Endothelial cell of umbilical vein (primary cell): ENCODE data around the gene CEP152. TPM values are rescaled to one million over a fixed set of nuclear protein-coding genes. Genes with fewer than 3 reads are reported as not detected.

Experiments used
- BruUV-seq: library from RNA; stranded (reverse); fragments of 400-500 nt; replicated peaks from 2 replicates; lab custom pipeline; 2021; lab: Mats Ljungman, UMichigan
- CTCF ChIA-PET: fragments of 300-600, 350-600 bp; sonication (Branson Sonifier 250); formaldehyde crosslinking; loops from one replicate; lab custom pipeline; 2021; ENCODE audit warnings: antibody characterized with exemption, inconsistent platforms; lab: Charles Lee
- POLR2A ChIA-PET: fragments of 300-600, 350-600 bp; sonication (Branson Sonifier 250); formaldehyde crosslinking; loops from one replicate; lab custom pipeline; 2021; ENCODE audit warnings: antibody characterized with exemption, inconsistent platforms; lab: Charles Lee
- DNase-seq: peaks from one replicate; pipeline ENCODE4 v3.0.0-alpha.2; 2011; ENCODE audit warnings: low read depth, low spot score
- FAIRE-seq: peaks from 2 replicates; lab custom pipeline; 2011; peaks lifted over from hg19 to GRCh38; lab: Jason Lieb, UNC
- H2AFZ ChIP-seq: 2 replicates; pipeline ENCODE4 v1.6.0; 2012; ENCODE audit warnings: low read depth, low read length, control low read depth, inconsistent platforms
- H3K27ac ChIP-seq: 2 replicates; pipeline ENCODE4 v1.5.1; 2011; ENCODE audit warnings: low read depth, mild to moderate bottlenecking, control low read depth, low read length, moderate library complexity; ENCODE audit not compliant: insufficient read depth
- H3K27me3 ChIP-seq, 2 experiments: 2 replicates each; pipeline versions ENCODE4 v1.6.0 to v1.6.1; 2011; ENCODE audit warnings: low read length in 2 of 2, mixed read lengths in 1 of 2; ENCODE audit not compliant: control insufficient read depth in 2 of 2, insufficient read depth in 2 of 2
- H3K36me3 ChIP-seq, 2 experiments: 2 replicates in 1 of 2; 3 replicates in 1 of 2; pipeline ENCODE4 v1.5.1; 2011; ENCODE audit warnings: low read length in 2 of 2, mild to moderate bottlenecking in 1 of 2, moderate library complexity in 1 of 2; ENCODE audit not compliant: control insufficient read depth in 2 of 2, insufficient read depth in 2 of 2; ENCODE audit errors: extremely low read depth in 1 of 2
- H3K4me1 ChIP-seq: 3 replicates; pipeline ENCODE4 v1.5.1; 2011; ENCODE audit warnings: mild to moderate bottlenecking, low read length; ENCODE audit not compliant: control insufficient read depth, insufficient read depth; ENCODE audit errors: extremely low read depth
- H3K4me2 ChIP-seq: 2 replicates; pipeline ENCODE4 v1.6.1; 2011; ENCODE audit warnings: low read length, control low read depth, mixed read lengths; ENCODE audit not compliant: insufficient read depth
- H3K4me3 ChIP-seq, 3 experiments: fragments of 200-600 bp in 1 of 3; sonication (generic), shearing (Covaris generic) in 1 of 3; replicated peaks in 1 of 3; 2 replicates each; pipeline ENCODE4 v1.5.1; 2011 to 2016; ENCODE audit warnings: control low read depth in 3 of 3, low read length in 3 of 3, mild to moderate bottlenecking in 2 of 3, inconsistent platforms in 1 of 3, low read depth in 1 of 3, moderate library complexity in 1 of 3; ENCODE audit not compliant: insufficient read depth in 1 of 3
- H3K79me2 ChIP-seq: 2 replicates; pipeline ENCODE4 v1.6.0; 2012; ENCODE audit warnings: low read length, inconsistent platforms; ENCODE audit not compliant: control insufficient read depth, insufficient read depth
- H3K9ac ChIP-seq: replicated peaks from 2 replicates; pipeline ENCODE3; 2011; ENCODE audit warnings: low read length, control low read depth; ENCODE audit not compliant: insufficient read depth; ENCODE audit errors: extremely low read depth
- H3K9me1 ChIP-seq: replicated peaks from 3 replicates; pipeline ENCODE4 v1.6.0; 2011; ENCODE audit warnings: mild to moderate bottlenecking, low read length; ENCODE audit not compliant: control insufficient read depth, insufficient read depth; ENCODE audit errors: extremely low read depth
- H3K9me3 ChIP-seq: replicated peaks from 2 replicates; pipeline ENCODE4 v1.5.1; 2012; ENCODE audit warnings: low read length, inconsistent platforms; ENCODE audit not compliant: control insufficient read depth, insufficient read depth
- H4K20me1 ChIP-seq: replicated peaks from 2 replicates; pipeline ENCODE3; 2011; ENCODE audit warnings: mild to moderate bottlenecking, low read length; ENCODE audit not compliant: control insufficient read depth, insufficient read depth; ENCODE audit errors: extremely low read depth
- EZH2 ChIP-seq: IDR thresholded peaks from 2 replicates; pipeline ENCODE4 v1.6.1; 2012; ENCODE audit warnings: borderline replicate concordance, low read depth, mild to moderate bottlenecking, moderate library complexity, low read length, inconsistent platforms; ENCODE audit not compliant: severe bottlenecking
- FOS ChIP-seq: IDR thresholded peaks from 2 replicates; pipeline ENCODE4 v1.6.1; 2011; ENCODE audit warnings: mild to moderate bottlenecking, low read length, moderate library complexity, borderline replicate concordance; ENCODE audit not compliant: insufficient read depth
- GATA2 ChIP-seq: IDR thresholded peaks from 2 replicates; pipeline ENCODE4 v1.7.0; 2011; ENCODE audit warnings: low read depth, mild to moderate bottlenecking, moderate library complexity, mixed read lengths, low read length; ENCODE audit not compliant: insufficient read length, insufficient read depth
- JUN ChIP-seq: IDR thresholded peaks from 2 replicates; pipeline ENCODE4 v1.6.1; 2011; ENCODE audit warnings: borderline replicate concordance, low read depth; ENCODE audit not compliant: insufficient read length, insufficient read depth
- MYC ChIP-seq: IDR thresholded peaks from one replicate; pipeline ENCODE4 v1.6.1; 2011; ENCODE audit warnings: mild to moderate bottlenecking, low read depth, low read length
- POLR2A ChIP-seq: IDR thresholded peaks from 2 replicates; pipeline ENCODE4 v1.6.1; 2012; ENCODE audit warnings: low read depth, mild to moderate bottlenecking, control low read depth, low read length
- POLR2AphosphoS5 ChIP-seq: IDR thresholded peaks from 2 replicates; pipeline ENCODE4 v1.6.1; 2012; ENCODE audit warnings: low read depth, mild to moderate bottlenecking, control low read depth, low read length, moderate library complexity; ENCODE audit not compliant: insufficient read depth
- dilution Hi-C: fragments of 300-500 bp; cut with MboI; formaldehyde crosslinking; loops from one replicate; pipeline ENCODE4 v1.15.0; 2019; ENCODE audit warnings: low sequenced_read_pairs; ENCODE audit not compliant: extremely low pct_ligation_motif_present
- intact Hi-C: fragments of 100-400 bp; cut with micrococcal nuclease; formaldehyde crosslinking; loops from one replicate; pipeline ENCODE4 v1.10.0; 2022
- polyA plus RNA-seq, 4 experiments: library from polyadenylated mRNA; depleted of rRNA in 3 of 4; stranded (reverse) in 3 of 4; unstranded in 1 of 4; fragments of >200 nt; gene quantifications; 2 replicates each; pipeline versions ENCODE4 v1.2.1 to v1.2.3, GENCODE V29; 2011 to 2012; ENCODE audit warnings: missing spikeins in 1 of 4
- total RNA-seq: library from RNA; stranded (reverse); gene quantifications from 2 replicates; pipeline ENCODE4 v1.2.3, GENCODE V29; 2021
- TF ChIP-seq, protein P1 (sequence below): IDR thresholded peaks from 2 replicates; pipeline ENCODE4 v1.6.1; 2011; ENCODE audit not compliant: insufficient read depth, insufficient read length
- TF ChIP-seq, protein P2 (sequence below), 2 donors: IDR thresholded peaks; 1 replicate in 1 of 2; 2 replicates in 1 of 2; pipeline ENCODE4 v1.5.1; 2011; ENCODE audit warnings: low read length in 2 of 2, mild to moderate bottlenecking in 2 of 2, moderate library complexity in 2 of 2, control low read depth in 1 of 2, inconsistent platforms in 1 of 2, low read depth in 1 of 2; ENCODE audit not compliant: insufficient read depth in 1 of 2; ENCODE audit errors: extremely low read depth in 1 of 2

CEP152 gene
- total and polyA plus RNA-seq, 2 donors (not counting 3 experiments of a cell fraction or from before 2014, with no cell fraction given) = 3.0 to 15.7 TPM

DNA sequence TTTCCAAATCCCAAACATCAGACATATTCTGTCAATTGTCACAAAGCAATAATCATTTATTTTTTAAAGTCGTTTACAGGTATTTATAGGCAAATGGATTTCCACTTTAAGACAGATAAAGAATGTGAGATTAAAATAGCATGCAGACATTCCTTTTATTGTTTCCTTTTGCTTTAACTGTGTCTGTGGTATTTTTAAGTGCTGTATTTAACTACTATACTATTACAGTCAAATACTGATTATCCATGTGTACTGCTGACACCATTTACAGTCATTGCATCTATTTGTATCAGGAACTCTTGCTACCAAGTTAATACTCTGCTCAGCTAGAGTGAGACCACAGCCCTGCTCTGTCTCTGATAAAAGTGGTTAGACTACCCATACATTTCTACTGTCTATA, 12.8 kb upstream of the CEP152 start:
- Histone ChIP-seq H3K4me1 (no peaks in the 10 kb centered on the region), H3K4me3 (no peak overlapping the region), H4K20me1 (no peaks in the 10 kb centered on the region), H2AFZ (no peak overlapping the region), H3K27me3 (peaks cover 2 to 5% of the 10 kb centered on the region in 2 experiments), H3K9me1 (no peaks in the 10 kb centered on the region), H3K27ac (no peak overlapping the region), H3K9ac (no peak overlapping the region), H3K4me2 (no peak overlapping the region), H3K9me3 (no peaks in the 10 kb centered on the region), H3K36me3 (no peaks in the 10 kb centered on the region), H3K79me2 (no peaks in the 10 kb centered on the region)
- CTCF ChIA-PET = no interaction called here
- DNase-seq (no peak), FAIRE-seq (no peak)
- no TSS peak for BruUV-seq
- dilution Hi-C loops = no loop called here
- TF ChIP-seq FOS (no peak), POLR2A (no peak), JUN (no peak), MYC (no peak), GATA2 (no peak), EZH2 (no peak), POLR2AphosphoS5 (no peak)
- TF ChIP-seq, protein P1, sequence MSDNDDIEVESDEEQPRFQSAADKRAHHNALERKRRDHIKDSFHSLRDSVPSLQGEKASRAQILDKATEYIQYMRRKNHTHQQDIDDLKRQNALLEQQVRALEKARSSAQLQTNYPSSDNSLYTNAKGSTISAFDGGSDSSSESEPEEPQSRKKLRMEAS = no peak
- TF ChIP-seq, protein P2, sequence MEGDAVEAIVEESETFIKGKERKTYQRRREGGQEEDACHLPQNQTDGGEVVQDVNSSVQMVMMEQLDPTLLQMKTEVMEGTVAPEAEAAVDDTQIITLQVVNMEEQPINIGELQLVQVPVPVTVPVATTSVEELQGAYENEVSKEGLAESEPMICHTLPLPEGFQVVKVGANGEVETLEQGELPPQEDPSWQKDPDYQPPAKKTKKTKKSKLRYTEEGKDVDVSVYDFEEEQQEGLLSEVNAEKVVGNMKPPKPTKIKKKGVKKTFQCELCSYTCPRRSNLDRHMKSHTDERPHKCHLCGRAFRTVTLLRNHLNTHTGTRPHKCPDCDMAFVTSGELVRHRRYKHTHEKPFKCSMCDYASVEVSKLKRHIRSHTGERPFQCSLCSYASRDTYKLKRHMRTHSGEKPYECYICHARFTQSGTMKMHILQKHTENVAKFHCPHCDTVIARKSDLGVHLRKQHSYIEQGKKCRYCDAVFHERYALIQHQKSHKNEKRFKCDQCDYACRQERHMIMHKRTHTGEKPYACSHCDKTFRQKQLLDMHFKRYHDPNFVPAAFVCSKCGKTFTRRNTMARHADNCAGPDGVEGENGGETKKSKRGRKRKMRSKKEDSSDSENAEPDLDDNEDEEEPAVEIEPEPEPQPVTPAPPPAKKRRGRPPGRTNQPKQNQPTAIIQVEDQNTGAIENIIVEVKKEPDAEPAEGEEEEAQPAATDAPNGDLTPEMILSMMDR (IDR thresholded peaks at IDR 0.05; ENCODE audit: extremely low read depth in 1 of 2, insufficient read depth in 1 of 2, low read depth in 1 of 2, low read length in 2 of 2) = no peak
- intact Hi-C loops = no loop called here
- POLR2A ChIA-PET = no interaction called here
